ENCODE results near the gene PDCD2L. TPM values are rescaled to one million over a fixed set of nuclear protein-coding genes. Genes with fewer than 3 reads are reported as not detected.

Gene PDCD2L
- total and polyA plus RNA-seq, 2 of the 8 experiments (the other 6 are each of a cell fraction or from before 2014, with no cell fraction given): 51.5 to 78.1 TPM

GRCh38 chr19:34357431-34357830 lies 46.8 kb upstream of the PDCD2L start:
- no peak for FAIRE-seq
- no peak overlapping the region for H3K4me3 ChIP-seq (ENCODE audit: extremely low read depth in 1 of 4, insufficient read depth in 2 of 4, low read depth in 3 of 4, low read length in 4 of 4)
- POLR2A ChIA-PET (ENCODE audit: partially characterized antibody): interaction anchor here (1.8 kb wide), 1 partner anchor 10 kb away, joined by 5 read pairs; no protein-coding TSS in a partner anchor
- no peaks in the 10 kb centered on the region for H3K27me3 ChIP-seq (replicated peaks in 1 of 4; ENCODE audit: control insufficient read depth in 3 of 4, extremely low read depth in 1 of 4, insufficient read depth in 3 of 4, low read length in 3 of 4)
- no peak overlapping the region for H3K4me2 ChIP-seq (ENCODE audit: insufficient read depth in 1 of 2, low read depth in 2 of 2, low read length in 2 of 2)
- no peak overlapping the region for H3K23ac ChIP-seq (ENCODE audit: insufficient read length)
- no peak overlapping the region for H3K9ac ChIP-seq (replicated peaks in 1 of 4; ENCODE audit: extremely low read depth in 1 of 4, low read depth in 3 of 4, low read length in 3 of 4)
- peaks cover 0 to 2% of the 10 kb centered on the region in 2 experiments for H4K20me1 ChIP-seq (replicated peaks in 1 of 2; ENCODE audit: control insufficient read depth in 1 of 2, insufficient read depth in 2 of 2, low read length in 2 of 2)
- H3K79me1 ChIP-seq (ENCODE audit: low read depth, low read length): no peaks in the 10 kb centered on the region
- no peak overlapping the region for H4K5ac ChIP-seq (ENCODE audit: insufficient read length, low read depth, low read length)
- CTCF ChIA-PET (ENCODE audit: partially characterized antibody): interaction anchor here (1.5 to 3.3 kb wide), 3 partner anchors 11 to 135 kb away, joined by 4 to 24 read pairs (median 5); no protein-coding TSS in a partner anchor
- H3K27ac ChIP-seq (ENCODE audit: low read depth, low read length): no peak overlapping the region
- no peak overlapping the region for H2AK5ac ChIP-seq (ENCODE audit: low read depth, low read length)
- no peaks in the 10 kb centered on the region; the same call in 1 of the 2 replicates for H3K23me2 ChIP-seq (ENCODE audit: low read depth, low read length)
- no peak overlapping the region for H3K18ac ChIP-seq (ENCODE audit: extremely low read depth, low read length)
- H2BK12ac ChIP-seq (ENCODE audit: low read depth, low read length): no peak overlapping the region
- H3K4ac ChIP-seq (replicated peaks; ENCODE audit: insufficient read length, low read depth, low read length): no peak overlapping the region
- no peak overlapping the region for H2AFZ ChIP-seq (ENCODE audit: low read length)
- DNase-seq (ENCODE audit: low read depth in 1 of 2, low spot score in 2 of 2): no peak
- no peak overlapping the region for H3K14ac ChIP-seq (ENCODE audit: insufficient read length)
- peaks cover 3 to 8% (median 3%) of the 10 kb centered on the region in 4 experiments; a peak in 5 of 7 replicates for H3K4me1 ChIP-seq (replicated peaks in 1 of 4; ENCODE audit: control insufficient read depth in 3 of 4, insufficient read depth in 4 of 4, low read length in 3 of 4)
- H3K9me3 ChIP-seq (ENCODE audit: insufficient read depth in 2 of 2, low read depth in 1 of 2, low read length in 1 of 2): no peaks in the 10 kb centered on the region
- H4K91ac ChIP-seq (replicated peaks; ENCODE audit: insufficient read length, low read length): no peak overlapping the region
- no peak overlapping the region for H2BK120ac ChIP-seq (replicated peaks; ENCODE audit: low read depth, low read length)
- no peaks in the 10 kb centered on the region for H3K79me2 ChIP-seq (ENCODE audit: control insufficient read depth in 1 of 2, insufficient read depth in 2 of 2, low read length in 2 of 2)
- H2BK15ac ChIP-seq (ENCODE audit: low read length): no peak overlapping the region
- peaks cover 0 to 6% (median 4%) of the 10 kb centered on the region in 4 experiments; a peak in 4 of 8 replicates for H3K36me3 ChIP-seq (ENCODE audit: control insufficient read depth in 2 of 4, insufficient read depth in 4 of 4, low read length in 3 of 4)
- 94% methylated on average over 4 of the region's 4 CpGs; no CpG with 5 or more reads in 1 of the 2 experiments for WGBS, 2 experiments (ENCODE audit: extremely low coverage in 1 of 2, insufficient coverage in 1 of 2, insufficient read length in 1 of 2, insufficient replicate concordance in 2 of 2, low coverage in 1 of 2, low lambda C conversion rate in 2 of 2, missing lambda C conversion rate in 1 of 2)
- no peak overlapping the region for H2BK5ac ChIP-seq (ENCODE audit: low read depth, low read length)
- H2BK20ac ChIP-seq (ENCODE audit: low read length): no peak overlapping the region
- TF ChIP-seq CBX5 (IDR thresholded peaks at IDR 0.05; ENCODE audit: low read depth, low read length): no peak
- no peak for TF ChIP-seq KDM1A (IDR thresholded peaks at IDR 0.05; ENCODE audit: borderline replicate concordance, low read length)
- no peak for TF ChIP-seq TEAD4 (IDR thresholded peaks at IDR 0.05; ENCODE audit: low read depth, low read length)
- TF ChIP-seq KDM4A (IDR thresholded peaks at IDR 0.05; ENCODE audit: low read depth, low read length, severe bottlenecking): no peak
- no peak for TF ChIP-seq BRCA1 (IDR thresholded peaks at IDR 0.05; ENCODE audit: low read depth, low read length)
- TF ChIP-seq SUZ12 (IDR thresholded peaks at IDR 0.05; ENCODE audit: low read length): no peak
- no peak overlapping the region for H4K8ac ChIP-seq (ENCODE audit: extremely low read depth, insufficient read depth, low read length)
- no peak overlapping the region for H3K56ac ChIP-seq (replicated peaks; ENCODE audit: insufficient read length, low read depth, low read length)
